NCI-H2029 treated with DMSO at 0.1 percent for 48 hours (cell line): ENCODE results near the gene RTTN.

Source experiments
- DNase-seq: peaks from one replicate; lab custom pipeline; 2025; lab: John Stamatoyannopoulos, UW

The RTTN gene

GRCh38 chr18:70028084-70028483 is 177.4 kb downstream of the RTTN start:
- no peak for DNase-seq

- DNase-seq: no peak
Observed at GRCh38 chr18:70025580-70025979, 179.9 kb downstream of the RTTN start.

DNA sequence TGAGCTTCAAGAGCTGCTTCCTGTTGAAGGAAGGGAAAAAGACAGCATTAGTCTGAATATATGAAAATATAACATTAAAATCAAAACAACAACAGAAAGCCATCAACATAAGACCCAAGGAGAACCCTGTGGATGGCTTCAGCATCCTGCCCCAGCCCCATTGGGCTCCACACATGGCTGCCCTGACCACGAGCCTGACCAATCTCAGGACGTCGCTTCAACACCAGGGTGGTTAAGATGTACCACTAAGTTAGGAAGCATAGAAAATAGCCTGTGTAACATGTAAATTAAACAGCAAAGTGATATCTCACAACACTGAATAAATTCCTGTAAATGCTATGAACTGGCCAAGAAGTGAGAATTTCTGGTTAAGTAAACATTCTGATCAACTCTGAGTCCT is 180.7 kb downstream of the RTTN start:
- no peak for DNase-seq

- DNase-seq: no peak
Observed at GRCh38 chr18:70024093-70024492, 181.4 kb downstream of the RTTN start.

GRCh38 chr18:70022636-70023035 is 182.9 kb downstream of the RTTN start:
- DNase-seq: no peak

DNA sequence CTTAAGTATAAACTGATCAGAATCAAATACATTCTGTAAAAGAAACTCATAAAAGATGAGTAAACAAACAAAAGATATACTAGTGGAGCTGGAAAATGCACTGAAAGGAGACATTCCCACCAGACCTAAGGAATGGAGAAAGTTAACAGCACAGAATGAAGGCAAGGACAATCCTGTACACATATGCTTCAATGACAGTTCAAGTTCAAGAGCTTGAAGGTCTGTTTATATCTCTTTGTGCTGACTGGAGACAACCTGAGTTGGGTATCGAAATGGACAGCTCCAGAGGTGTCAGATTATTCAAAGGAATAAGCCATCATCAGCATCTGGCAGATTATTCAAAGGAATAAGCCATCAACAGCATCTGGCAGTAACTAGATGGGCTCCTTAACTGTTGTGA is 184.0 kb downstream of the RTTN start:
- DNase-seq: no peak

GRCh38 chr18:70021043-70021442 is 184.4 kb downstream of the RTTN start:
- DNase-seq: no peak

DNA sequence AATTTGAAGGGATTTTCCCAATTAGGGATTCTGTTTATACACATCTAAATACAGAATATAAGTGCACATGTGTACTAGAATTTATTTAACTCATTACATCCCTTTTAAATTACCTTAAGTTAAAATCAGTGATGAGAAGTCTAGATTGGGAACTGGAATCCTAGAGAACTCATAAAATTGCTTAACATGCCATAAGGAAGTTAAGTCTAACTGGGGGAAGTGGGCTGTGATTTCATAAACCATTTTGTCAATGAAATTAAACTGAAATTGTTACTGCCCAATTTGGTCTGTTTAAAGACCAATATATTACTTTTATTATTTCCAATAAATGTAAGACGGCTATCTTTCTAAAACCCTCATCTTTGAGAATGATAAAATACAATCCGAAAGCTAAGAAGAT is 185.5 kb downstream of the RTTN start:
- no peak for DNase-seq

DNA sequence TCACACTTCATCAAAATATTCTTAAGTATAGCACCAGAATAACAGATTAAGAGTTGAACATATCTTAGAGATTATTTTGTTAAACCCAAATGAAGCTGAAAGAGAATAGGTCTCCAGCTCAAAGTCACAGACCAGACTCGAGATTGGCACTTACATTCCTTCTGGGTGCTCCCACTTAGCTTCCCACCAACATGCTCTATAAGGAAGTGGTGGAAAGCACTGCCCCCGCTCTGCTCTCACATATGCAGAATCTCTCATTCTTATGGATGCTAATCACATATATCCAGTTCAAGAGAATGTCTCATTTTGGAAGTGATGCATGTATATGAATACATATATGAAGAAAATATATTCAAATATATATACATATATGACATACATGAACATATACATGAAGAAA is 186.4 kb downstream of the RTTN start:
- no peak for DNase-seq

DNA sequence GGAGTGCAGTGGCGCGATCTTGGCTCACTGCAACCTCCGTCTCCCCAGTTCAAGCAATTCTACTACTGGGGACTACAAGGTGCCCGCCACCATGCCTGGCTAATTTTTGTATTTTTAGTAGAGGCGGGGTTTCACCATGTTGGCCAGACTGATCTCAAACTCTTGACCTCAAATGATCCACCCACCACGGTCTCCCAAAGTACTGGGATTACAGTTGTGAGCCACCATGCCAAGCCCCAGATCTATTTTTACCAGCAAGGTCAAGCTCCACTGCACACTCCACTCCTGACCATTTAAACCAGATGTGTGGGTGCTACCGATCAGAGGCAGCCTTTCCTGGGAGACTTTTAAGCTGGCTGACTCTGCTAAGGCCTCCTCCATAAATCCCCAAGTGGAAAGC is 190.4 kb downstream of the RTTN start:
- DNase-seq: no peak

DNA sequence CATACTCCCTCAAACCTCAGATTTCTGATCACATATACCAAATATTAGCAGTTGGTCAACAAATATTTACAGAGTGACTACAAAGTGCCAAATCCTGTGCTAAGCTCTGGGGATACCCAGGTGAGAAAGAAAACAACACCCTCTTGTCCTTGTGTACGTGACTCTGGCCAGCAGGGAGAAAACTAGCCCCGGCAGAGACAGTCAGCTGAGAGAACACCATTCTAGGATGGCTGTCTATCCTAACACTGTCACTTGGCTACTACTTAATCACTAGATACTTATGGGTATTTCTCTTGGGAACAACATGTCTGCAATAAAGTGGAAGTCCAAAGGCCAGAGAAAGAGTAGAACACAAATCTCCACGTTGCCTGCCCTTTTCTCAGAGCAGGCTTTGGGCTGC is 199.9 kb downstream of the RTTN start:
- DNase-seq: no peak

DNA sequence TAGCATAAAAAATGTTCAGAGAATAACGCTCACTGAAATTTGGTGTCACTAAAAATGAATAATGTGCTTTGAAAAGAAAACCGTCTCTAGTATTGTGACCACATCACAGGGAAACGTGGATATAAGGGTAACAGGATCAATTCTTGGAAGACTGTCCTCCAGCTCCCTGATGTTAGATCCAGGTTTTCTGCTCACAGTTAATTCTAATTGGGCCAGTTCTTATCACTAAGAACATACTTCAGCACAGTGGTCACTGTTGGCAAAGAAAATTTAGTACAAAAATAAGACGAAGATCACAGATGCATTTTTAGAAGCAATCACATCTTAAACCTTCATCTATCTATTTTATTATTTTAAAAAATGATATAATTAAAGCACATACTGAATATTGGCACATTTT is 200.8 kb downstream of the RTTN start:
- no peak for DNase-seq

DNA sequence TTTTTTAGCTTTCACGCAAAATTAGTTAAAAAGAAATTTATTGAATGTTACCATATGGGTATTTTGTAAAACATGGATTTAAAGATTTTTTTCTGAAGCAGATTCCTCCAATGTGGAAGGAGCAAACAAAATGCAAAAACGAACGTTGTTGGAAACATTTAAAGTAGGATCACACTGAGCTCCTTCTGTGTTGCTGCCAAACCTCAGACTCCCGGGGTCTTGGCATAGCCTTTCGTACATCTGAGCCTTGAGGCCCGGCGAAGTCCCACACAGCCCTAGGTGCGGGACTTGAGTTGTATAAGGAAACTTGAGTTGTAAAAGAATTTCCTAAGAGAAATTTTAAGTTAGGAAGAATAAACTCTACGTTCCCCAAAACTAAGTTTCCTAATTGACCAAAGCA is 205.8 kb downstream of the RTTN start:
- DNase-seq: no peak

- no peak for DNase-seq
Observed at GRCh38 chr18:69998523-69998987, 206.9 kb downstream of the RTTN start.

GRCh38 chr18:69996951-69997798 is 208.3 kb downstream of the RTTN start:
- DNase-seq: no peak

DNA sequence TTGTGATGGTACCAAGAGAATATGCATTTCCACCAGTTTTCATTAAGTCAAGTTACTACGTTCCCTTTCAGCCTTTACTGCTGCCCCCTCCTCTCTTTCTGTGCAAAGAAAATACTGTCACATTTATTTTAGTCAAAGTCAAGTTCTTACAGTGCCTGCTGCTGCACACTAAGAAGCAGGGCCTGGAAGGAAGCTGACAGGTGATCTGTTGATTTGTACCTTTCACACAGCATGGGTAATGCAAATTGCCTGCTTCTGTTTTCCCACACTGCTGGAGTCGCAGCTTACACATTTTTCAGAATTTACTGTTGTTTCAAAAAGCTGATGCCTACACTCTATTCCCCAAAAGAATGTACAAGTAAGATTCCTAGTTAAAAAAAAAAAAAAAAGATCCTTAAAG is 209.1 kb downstream of the RTTN start:
- no peak for DNase-seq

- no peak for DNase-seq
Observed at GRCh38 chr18:69995774-69996173, 209.7 kb downstream of the RTTN start.

GRCh38 chr18:69992776-69993175 is 212.7 kb downstream of the RTTN start:
- DNase-seq: no peak

DNA sequence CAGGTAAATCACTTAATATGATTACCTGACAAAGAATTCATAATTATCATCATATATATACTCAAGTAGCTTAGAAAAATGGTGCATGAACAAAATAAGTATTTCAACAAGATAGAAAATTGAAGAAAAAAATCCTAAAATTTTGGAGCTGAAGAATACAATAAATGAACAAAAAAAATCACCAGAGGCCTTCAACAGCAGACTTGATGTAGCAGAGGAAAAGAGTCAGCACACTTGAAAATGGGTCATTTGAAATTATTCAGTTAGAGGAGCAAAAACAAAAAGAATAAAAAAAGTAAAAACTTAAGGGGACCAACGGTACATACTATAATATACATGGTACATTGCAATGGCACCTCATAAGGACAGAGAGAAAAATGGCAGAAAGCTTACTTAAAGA is 217.6 kb downstream of the RTTN start:
- DNase-seq: no peak

DNA sequence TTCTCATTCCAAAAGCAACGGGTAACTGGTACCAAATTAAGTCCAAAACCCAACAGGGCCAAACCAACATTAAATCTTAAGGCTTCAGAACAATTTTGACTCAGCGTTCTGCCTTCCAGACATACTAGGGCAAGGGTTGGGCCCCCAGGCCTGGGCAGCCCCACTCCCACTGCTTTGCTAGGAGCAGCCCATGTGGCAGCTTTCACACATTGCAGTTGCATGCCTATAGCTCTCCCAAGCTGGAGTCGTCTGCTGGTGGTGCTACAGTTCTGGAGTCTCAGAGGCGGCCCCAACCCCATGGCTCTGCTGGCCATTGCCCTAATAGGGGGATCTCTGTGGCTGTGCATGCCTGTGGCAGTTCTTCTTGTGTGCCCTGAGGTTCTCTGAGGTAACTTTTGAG is 220.2 kb downstream of the RTTN start:
- no peak for DNase-seq

DNA sequence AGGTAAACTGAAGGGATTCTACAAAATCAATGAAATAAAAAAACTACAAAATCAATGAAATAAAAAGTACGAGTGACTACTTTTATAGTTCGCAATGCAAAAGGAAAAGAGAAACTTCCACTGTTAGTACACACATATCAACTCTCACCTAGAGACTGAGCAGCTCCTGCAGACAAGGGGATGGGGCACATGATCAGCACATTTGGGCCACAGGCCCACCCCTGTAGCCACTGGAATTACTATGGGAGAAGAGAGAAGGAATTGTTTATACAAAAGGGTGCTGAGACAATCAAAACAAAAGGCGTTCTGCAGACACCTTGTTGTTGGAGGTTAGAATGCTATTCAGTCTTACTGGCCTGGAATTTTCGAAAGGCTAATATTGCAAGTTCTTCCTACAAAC is 223.1 kb downstream of the RTTN start:
- no peak for DNase-seq

- no peak for DNase-seq
Observed at GRCh38 chr18:69981948-69982347, 223.5 kb downstream of the RTTN start.

DNA sequence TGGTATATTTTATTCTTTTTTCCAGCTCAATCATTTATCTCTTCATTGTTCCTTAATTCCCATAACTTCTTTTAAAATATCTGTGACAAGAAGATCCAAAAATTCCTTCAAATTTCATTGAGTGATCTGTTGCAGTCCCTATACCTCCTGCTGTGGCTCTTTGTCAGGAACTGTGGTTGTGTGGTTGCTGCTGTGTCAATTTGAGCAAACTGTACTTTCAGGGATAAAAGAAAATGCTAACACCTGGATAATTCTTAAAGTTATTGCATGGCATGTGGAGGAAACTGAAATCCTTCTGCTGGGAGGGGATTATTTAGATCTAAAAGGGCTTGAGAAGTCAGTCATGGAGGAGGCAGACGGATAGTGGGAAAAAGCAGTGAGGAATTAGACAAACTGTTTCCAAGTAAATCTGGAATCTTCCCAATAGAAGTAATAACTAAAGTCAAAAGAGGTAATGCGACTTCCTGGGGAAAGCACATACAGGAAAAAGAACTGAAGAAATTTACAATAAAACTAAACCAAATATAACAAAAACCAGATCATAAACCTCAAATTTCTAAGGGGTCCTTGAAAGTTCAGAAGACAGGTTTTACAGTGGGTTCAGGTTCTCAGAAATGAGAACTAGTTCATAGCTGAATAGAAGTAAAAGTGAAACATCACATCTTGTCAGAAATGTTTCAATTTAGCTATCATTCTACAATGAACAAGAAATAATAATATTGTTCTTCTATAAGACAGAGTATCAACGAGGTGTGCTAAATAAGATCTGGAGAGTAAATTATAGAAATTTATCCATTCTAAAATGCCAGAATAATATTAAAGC is 224.3 kb downstream of the RTTN start:
- no peak for DNase-seq
